ENCODE data around the gene GNG7. TPM values are rescaled to one million over a fixed set of nuclear protein-coding genes. Genes with fewer than 3 reads are reported as not detected.

Gene GNG7
- total and polyA plus RNA-seq, 3 donors from 2014 or later: 16.9 to 38.7 (median 25.3) TPM

GRCh38 chr19:2578901-2579677 is 123.4 kb downstream of the GNG7 start:
- Histone ChIP-seq H3K4me1 (peaks cover 18% of the 10 kb centered on the region), H3K36me3 (ENCODE audit: low read depth, missing control alignments) (no peaks in the 10 kb centered on the region), H3K9me3 (no peaks in the 10 kb centered on the region), H3K27ac (peak overlapping the region; percentile 51 to 68), H3K4me3 (peak overlapping the region; percentile 35 to 37), H3K27me3 (no peaks in the 10 kb centered on the region)
- WGBS, 2 donors: 0% methylated on average over 2 to 44 of the region's 47 CpGs
- TF ChIP-seq POLR2A (IDR thresholded peaks at IDR 0.05) (no peak), CTCF (IDR thresholded peaks at IDR 0.05) (peak; percentile 87 to 96 (median 95))
- peak; percentile 92 for DNase-seq
- intact Hi-C loops (cut with DNase I; ENCODE audit: low total_unique reads): loop anchor here (2.0 kb wide), 1 partner anchor 102 kb away; the partner anchor contains the start of gene GADD45B

- 5 to 11% methylated on average over 8 to 13 of the region's 13 CpGs for WGBS, 2 donors
- no peaks in the 10 kb centered on the region for H3K27me3 ChIP-seq
- TF ChIP-seq POLR2A (IDR thresholded peaks at IDR 0.05) (no peak), CTCF (IDR thresholded peaks at IDR 0.05) (no peak)
- intact Hi-C loops (cut with DNase I; ENCODE audit: low total_unique reads): loop anchor here (2.0 kb wide), 1 partner anchor 102 kb away; the partner anchor contains the start of gene GADD45B
- no peaks in the 10 kb centered on the region for H3K9me3 ChIP-seq
- peak overlapping the region; percentile 35 to 37 for H3K4me3 ChIP-seq
- peaks cover 18% of the 10 kb centered on the region for H3K4me1 ChIP-seq
- H3K36me3 ChIP-seq (ENCODE audit: low read depth, missing control alignments): no peaks in the 10 kb centered on the region
- H3K27ac ChIP-seq: peak overlapping the region; percentile 51 to 68
- no peak for DNase-seq
Measured at GRCh38 chr19:2578391-2578890, 124.1 kb downstream of the GNG7 start.

GRCh38 chr19:2577722-2578335 is 124.7 kb downstream of the GNG7 start:
- H3K9me3 ChIP-seq: no peaks in the 10 kb centered on the region
- no peak for DNase-seq
- WGBS, 2 donors: 58 to 70% methylated on average over 18 of the region's 18 CpGs
- H3K27me3 ChIP-seq: no peaks in the 10 kb centered on the region
- H3K36me3 ChIP-seq (ENCODE audit: low read depth, missing control alignments): no peaks in the 10 kb centered on the region
- peaks cover 18% of the 10 kb centered on the region for H3K4me1 ChIP-seq
- H3K27ac ChIP-seq: peak overlapping the region in 1 of 2 donors; percentile 68
- TF ChIP-seq CTCF (IDR thresholded peaks at IDR 0.05): no peak
- TF ChIP-seq POLR2A (IDR thresholded peaks at IDR 0.05): no peak
- no peak overlapping the region for H3K4me3 ChIP-seq
- intact Hi-C loops (cut with DNase I; ENCODE audit: low total_unique reads): loop anchor here (2.0 kb wide), 1 partner anchor 101 kb away; the partner anchor contains the start of gene GADD45B

- intact Hi-C loops (cut with DNase I; ENCODE audit: low total_unique reads): no loop called here
- 39 to 68% methylated on average over 20 to 37 of the region's 37 CpGs for WGBS, 2 donors
- Histone ChIP-seq H3K36me3 (ENCODE audit: low read depth, missing control alignments) (no peaks in the 10 kb centered on the region), H3K4me3 (no peak overlapping the region), H3K4me1 (peaks cover 18% of the 10 kb centered on the region), H3K27me3 (no peaks in the 10 kb centered on the region), H3K9me3 (no peaks in the 10 kb centered on the region), H3K27ac (peak overlapping the region in 1 of 2 donors; percentile 20)
- peak; percentile 83 for DNase-seq
- TF ChIP-seq POLR2A (IDR thresholded peaks at IDR 0.05) (no peak), CTCF (IDR thresholded peaks at IDR 0.05) (no peak)
Measured at GRCh38 chr19:2575734-2576481, 126.6 kb downstream of the GNG7 start.

Data from testis (tissue), 3 donors.